T-helper 9 cell (primary cell): ENCODE data around the gene SLAMF1.
"Not testable (repeated sequence)": the region's sequence is repeated elsewhere in the genome, so short reads cannot be mapped to it uniquely, and the experiment has no call there.

Experiments
- DNase-seq: peaks from one replicate; pipeline ENCODE4 v3.0.0-alpha.2; 2020

The SLAMF1 gene

GRCh38 chr1:160664573-160665051 lies 17.8 kb upstream of the SLAMF1 start:
- no peak for DNase-seq

GRCh38 chr1:160662910-160663309 lies 16.1 kb upstream of the SLAMF1 start:
- DNase-seq: no peak

GRCh38 chr1:160659566-160659965 lies 12.7 kb upstream of the SLAMF1 start:
- no peak for DNase-seq

GRCh38 chr1:160658814-160659193 lies 12.0 kb upstream of the SLAMF1 start:
- DNase-seq: no peak

GRCh38 chr1:160658162-160658813 lies 11.4 kb upstream of the SLAMF1 start:
- DNase-seq: no peak

GRCh38 chr1:160657250-160657781 lies 10.5 kb upstream of the SLAMF1 start:
- no peak for DNase-seq

GRCh38 chr1:160656737-160657136 lies 9.9 kb upstream of the SLAMF1 start:
- no peak for DNase-seq

GRCh38 chr1:160653620-160654016 lies 6.8 kb upstream of the SLAMF1 start:
- no peak for DNase-seq

- no peak for DNase-seq
Measured at GRCh38 chr1:160652924-160653619, 6.2 kb upstream of the SLAMF1 start.

- DNase-seq: not testable (repeated sequence)
Measured at GRCh38 chr1:160652065-160652641, 5.3 kb upstream of the SLAMF1 start.

- DNase-seq: no peak
Measured at GRCh38 chr1:160651433-160652064, 4.7 kb upstream of the SLAMF1 start.

- DNase-seq: no peak
Measured at GRCh38 chr1:160647329-160647720, 481 bp upstream of the SLAMF1 start.

- no peak for DNase-seq
Measured at GRCh38 chr1:160646180-160646579, 664 bp downstream of the SLAMF1 start.

GRCh38 chr1:160645386-160646130 lies 1.3 kb downstream of the SLAMF1 start:
- DNase-seq: no peak

GRCh38 chr1:160644399-160644798 lies 2.4 kb downstream of the SLAMF1 start:
- no peak for DNase-seq

- DNase-seq: no peak
Measured at GRCh38 chr1:160643138-160643537, 3.7 kb downstream of the SLAMF1 start.

- DNase-seq: no peak
Measured at GRCh38 chr1:160642281-160642644, 4.6 kb downstream of the SLAMF1 start.

GRCh38 chr1:160641323-160642280 lies 5.2 kb downstream of the SLAMF1 start:
- DNase-seq: no peak

- DNase-seq: no peak
Measured at GRCh38 chr1:160640359-160641123, 6.3 kb downstream of the SLAMF1 start.

GRCh38 chr1:160639652-160640051 lies 7.2 kb downstream of the SLAMF1 start:
- no peak for DNase-seq

GRCh38 chr1:160638926-160639325 lies 7.9 kb downstream of the SLAMF1 start:
- no peak for DNase-seq
